Nephron progenitor cell (in vitro differentiated cells): ENCODE data around the gene ASTN2.

Experiments
- DNase-seq: peaks from one replicate; pipeline ENCODE4 v3.0.0; 2021
- H3K27ac Mint-ChIP-seq: 2 replicates; pipeline ENCODE4 v1.8.0; 2021; ENCODE audit warnings: mild to moderate bottlenecking, moderate library complexity, mixed read lengths
- H3K27me3 Mint-ChIP-seq: 2 replicates; pipeline ENCODE4 v1.8.0; 2021; ENCODE audit warnings: mild to moderate bottlenecking, low read depth, mixed read lengths; ENCODE audit not compliant: poor library complexity
- H3K36me3 Mint-ChIP-seq: 2 replicates; pipeline ENCODE4 v1.8.0; 2021; ENCODE audit warnings: low read depth, mixed read lengths
- H3K4me1 Mint-ChIP-seq: 2 replicates; pipeline ENCODE4 v1.8.0; 2021; ENCODE audit warnings: mixed read lengths
- H3K4me3 Mint-ChIP-seq: 2 replicates; pipeline ENCODE4 v1.8.0; 2021; ENCODE audit warnings: mild to moderate bottlenecking, moderate library complexity, mixed read lengths
- H3K9me3 Mint-ChIP-seq: 2 replicates; pipeline ENCODE4 v1.8.0; 2021; ENCODE audit warnings: mild to moderate bottlenecking, moderate library complexity, mixed read lengths
- TF ChIP-seq, protein P1 (sequence below): fragments of 200-600 bp; sonication (generic); IDR thresholded peaks from 2 replicates; pipeline ENCODE4 v1.5.0; 2021; ENCODE audit warnings: antibody characterized with exemption

The ASTN2 gene

DNA sequence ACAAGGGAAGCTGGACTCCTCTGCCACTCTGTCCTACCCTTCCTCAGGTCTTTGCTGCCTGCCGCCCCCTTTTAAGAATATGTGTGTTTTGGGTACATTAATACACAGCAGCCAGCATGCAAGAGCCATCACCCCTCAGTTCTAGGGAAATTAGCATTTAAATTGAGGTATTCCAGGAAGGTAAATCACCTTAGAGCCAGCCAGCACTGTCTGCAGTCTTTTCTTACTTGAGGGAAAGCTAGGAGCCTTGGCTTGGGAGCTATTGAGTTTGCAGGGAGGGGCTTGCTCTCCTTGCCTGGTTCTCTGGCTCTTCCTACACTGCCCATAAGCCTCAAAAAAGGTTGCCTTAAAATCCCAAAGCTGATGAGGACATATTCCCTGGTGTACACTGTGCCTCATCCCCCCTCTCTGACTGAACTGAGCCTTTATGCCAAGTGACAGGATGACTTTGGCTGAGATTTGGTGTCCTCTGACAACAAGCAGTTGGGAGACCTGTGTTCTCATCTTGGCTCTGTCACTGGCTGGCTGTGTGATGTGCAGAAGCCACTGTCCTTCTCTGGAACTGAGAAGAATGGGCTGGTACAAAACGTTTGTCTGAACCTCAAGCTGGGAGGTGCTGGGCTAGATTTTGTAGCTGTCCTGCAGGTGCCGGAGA lies 673.6 kb downstream of the ASTN2 start:
- Mint-ChIP-seq H3K4me1 (peaks cover 4% of the 10 kb centered on the region), H3K36me3 (no peaks in the 10 kb centered on the region), H3K9me3 (no peaks in the 10 kb centered on the region), H3K27ac (no peak overlapping the region), H3K27me3 (peaks cover 28% of the 10 kb centered on the region), H3K4me3 (no peak overlapping the region)
- TF ChIP-seq, protein P1, sequence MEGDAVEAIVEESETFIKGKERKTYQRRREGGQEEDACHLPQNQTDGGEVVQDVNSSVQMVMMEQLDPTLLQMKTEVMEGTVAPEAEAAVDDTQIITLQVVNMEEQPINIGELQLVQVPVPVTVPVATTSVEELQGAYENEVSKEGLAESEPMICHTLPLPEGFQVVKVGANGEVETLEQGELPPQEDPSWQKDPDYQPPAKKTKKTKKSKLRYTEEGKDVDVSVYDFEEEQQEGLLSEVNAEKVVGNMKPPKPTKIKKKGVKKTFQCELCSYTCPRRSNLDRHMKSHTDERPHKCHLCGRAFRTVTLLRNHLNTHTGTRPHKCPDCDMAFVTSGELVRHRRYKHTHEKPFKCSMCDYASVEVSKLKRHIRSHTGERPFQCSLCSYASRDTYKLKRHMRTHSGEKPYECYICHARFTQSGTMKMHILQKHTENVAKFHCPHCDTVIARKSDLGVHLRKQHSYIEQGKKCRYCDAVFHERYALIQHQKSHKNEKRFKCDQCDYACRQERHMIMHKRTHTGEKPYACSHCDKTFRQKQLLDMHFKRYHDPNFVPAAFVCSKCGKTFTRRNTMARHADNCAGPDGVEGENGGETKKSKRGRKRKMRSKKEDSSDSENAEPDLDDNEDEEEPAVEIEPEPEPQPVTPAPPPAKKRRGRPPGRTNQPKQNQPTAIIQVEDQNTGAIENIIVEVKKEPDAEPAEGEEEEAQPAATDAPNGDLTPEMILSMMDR = no peak
- DNase-seq = no peak

DNA sequence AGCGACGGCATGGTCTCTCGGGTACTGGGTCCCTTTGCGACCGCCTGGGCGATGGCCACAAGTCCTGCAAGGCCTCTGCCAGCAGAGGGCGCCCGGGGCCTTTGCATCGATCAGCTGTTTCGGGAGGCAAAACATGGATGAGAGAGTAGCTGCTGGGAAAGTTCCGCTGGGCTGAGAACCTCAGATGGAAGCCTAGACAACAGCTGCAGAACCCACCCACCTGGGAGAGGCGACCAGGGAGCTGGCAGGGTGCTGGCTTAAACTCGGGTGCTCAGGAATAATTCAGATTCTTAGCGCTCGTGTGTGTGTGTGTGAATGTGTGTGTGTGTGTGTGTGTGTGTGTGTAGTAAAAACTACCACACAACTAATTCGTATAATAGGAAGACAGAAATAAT lies 677.7 kb downstream of the ASTN2 start:
- H3K27me3 Mint-ChIP-seq = peaks cover 31% of the 10 kb centered on the region

DNA sequence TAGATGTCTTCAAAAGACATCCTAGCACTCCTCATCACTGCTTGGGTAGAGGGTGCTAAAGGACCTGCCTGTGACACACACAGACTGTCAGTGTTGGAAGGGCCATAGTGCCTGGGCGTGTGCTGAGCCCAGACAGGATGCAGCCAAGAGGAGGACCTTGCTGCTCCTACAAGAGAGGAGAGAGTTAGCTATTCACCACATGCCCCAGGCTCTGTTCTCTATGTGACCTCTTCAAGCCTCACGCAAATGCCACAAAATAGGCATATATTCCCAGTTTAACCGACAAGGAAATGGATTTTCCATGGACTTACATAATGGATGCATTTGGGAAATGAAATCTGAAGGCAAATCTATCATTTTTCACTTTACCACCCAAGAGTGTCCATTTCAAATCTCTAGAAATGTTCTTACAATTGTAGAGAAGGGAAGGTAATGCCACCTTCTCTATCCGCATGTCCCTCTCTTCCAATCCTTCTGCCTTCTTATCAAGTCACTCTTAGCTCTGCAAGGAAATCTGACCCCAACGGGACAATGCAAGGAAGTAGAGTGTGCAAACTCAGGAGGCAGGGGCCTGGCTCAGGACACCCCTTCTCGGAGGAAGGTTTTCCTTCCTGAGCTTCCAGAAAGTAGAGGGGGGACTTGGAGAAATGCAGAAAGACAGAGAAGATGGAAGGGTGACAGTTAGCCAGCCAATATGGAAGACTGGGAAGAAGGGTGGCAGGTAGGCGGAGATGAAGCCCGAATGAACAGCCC lies 678.3 kb downstream of the ASTN2 start:
- peak overlapping the region; percentile 16 for H3K27ac Mint-ChIP-seq
- TF ChIP-seq, protein P1 = no peak
- DNase-seq = no peak
- H3K36me3 Mint-ChIP-seq = no peaks in the 10 kb centered on the region
- no peak overlapping the region for H3K4me3 Mint-ChIP-seq
- H3K27me3 Mint-ChIP-seq = peaks cover 31% of the 10 kb centered on the region
- no peaks in the 10 kb centered on the region for H3K9me3 Mint-ChIP-seq
- peaks cover 4% of the 10 kb centered on the region for H3K4me1 Mint-ChIP-seq

More for the DNA sequence above, 677.7 kb downstream of the ASTN2 start:
- H3K9me3 Mint-ChIP-seq = no peaks in the 10 kb centered on the region
- H3K4me1 Mint-ChIP-seq = peaks cover 4% of the 10 kb centered on the region
- no peak overlapping the region for H3K4me3 Mint-ChIP-seq
- H3K27ac Mint-ChIP-seq = no peak overlapping the region
- H3K36me3 Mint-ChIP-seq = no peaks in the 10 kb centered on the region
- DNase-seq = peak; percentile 95
- TF ChIP-seq, protein P1 = peak; percentile 91

DNA sequence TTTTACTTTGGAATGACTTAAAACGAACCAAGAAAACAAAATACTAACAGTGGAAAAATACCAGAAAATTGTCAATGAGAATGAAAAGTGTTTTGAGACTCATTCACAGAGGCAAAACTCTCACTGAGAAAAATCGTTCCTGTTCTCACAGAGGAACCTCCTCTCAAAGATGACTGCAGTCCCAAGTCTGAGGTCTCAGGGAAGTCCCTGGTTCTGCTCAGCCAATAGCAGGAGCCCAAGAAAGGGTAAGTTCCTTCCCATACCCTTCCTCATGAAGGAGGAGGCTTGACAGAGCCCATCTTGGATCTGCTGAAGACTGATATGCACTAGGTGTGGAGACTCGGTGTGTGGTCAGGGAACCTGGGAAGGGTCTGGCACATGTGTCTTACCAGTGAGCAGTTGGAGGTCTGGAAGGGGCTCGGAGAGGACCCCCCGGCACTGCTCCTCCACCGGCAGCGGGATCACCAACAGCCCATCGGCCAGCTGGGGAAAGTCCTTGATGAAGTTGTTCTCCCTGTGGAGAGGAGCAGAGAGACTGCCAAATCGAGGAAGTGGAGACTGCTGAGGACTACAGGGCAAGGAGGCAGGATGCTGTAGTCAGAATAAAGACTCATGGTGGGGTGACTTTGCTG lies 681.7 kb downstream of the ASTN2 start:
- peaks cover 4% of the 10 kb centered on the region for H3K4me1 Mint-ChIP-seq
- no peaks in the 10 kb centered on the region for H3K9me3 Mint-ChIP-seq
- H3K4me3 Mint-ChIP-seq = no peak overlapping the region
- no peak overlapping the region for H3K27ac Mint-ChIP-seq
- peaks cover 35% of the 10 kb centered on the region for H3K27me3 Mint-ChIP-seq
- H3K36me3 Mint-ChIP-seq = no peaks in the 10 kb centered on the region
- TF ChIP-seq, protein P1 = no peak
- no peak for DNase-seq

DNA sequence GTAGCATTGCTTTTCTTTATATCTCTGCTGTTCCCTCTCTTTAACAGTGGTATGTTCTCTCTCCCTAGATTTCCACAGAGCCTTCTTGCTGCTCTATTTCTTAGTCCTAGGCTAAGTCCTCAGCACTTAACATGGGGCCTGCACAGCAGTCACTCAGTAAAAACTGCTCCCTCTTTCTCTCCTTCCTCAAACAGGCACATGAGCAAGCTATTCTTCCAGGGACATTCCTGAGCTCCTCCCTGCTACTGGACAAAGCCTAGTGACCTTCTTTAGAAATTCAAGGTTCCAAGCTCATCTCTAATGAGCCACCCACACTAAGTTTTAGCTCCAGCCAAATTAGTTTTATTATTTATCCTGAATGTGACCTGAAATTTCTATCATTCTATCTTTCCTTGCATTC lies 688.3 kb downstream of the ASTN2 start:
- Mint-ChIP-seq H3K4me1 (peaks cover 8% of the 10 kb centered on the region), H3K9me3 (no peaks in the 10 kb centered on the region)
- TF ChIP-seq, protein P1 = no peak

More for the DNA sequence above, 688.3 kb downstream of the ASTN2 start:
- peaks cover 27% of the 10 kb centered on the region for H3K27me3 Mint-ChIP-seq
- H3K4me3 Mint-ChIP-seq = no peak overlapping the region
- no peak overlapping the region for H3K27ac Mint-ChIP-seq
- no peak for DNase-seq
- H3K36me3 Mint-ChIP-seq = no peaks in the 10 kb centered on the region
